CD8-positive, alpha-beta memory T cell (primary cell): ENCODE results near the gene SV2C. TPM values are rescaled to one million over a fixed set of nuclear protein-coding genes. Genes with fewer than 3 reads are reported as not detected.

Source experiments
- CTCF ChIA-PET: fragments of 350-600 bp; sonication (Branson Sonifier 250); formaldehyde crosslinking; loops from one replicate; lab custom pipeline; 2021; ENCODE audit warnings: antibody characterized with exemption; lab: Charles Lee
- POLR2A ChIA-PET: fragments of 350-600 bp; sonication (Branson Sonifier 250); formaldehyde crosslinking; loops from one replicate; lab custom pipeline; 2021; ENCODE audit warnings: antibody characterized with exemption; lab: Charles Lee
- DNase-seq, 5 donors: peaks; one replicate each; pipeline versions ENCODE4 v3.0.0 to v3.0.0-alpha.2; 2020 to 2022; ENCODE audit warnings: mixed read lengths in 1 of 5
- H3K27ac ChIP-seq: one replicate; pipeline ENCODE4 v1.7.0; 2013; ENCODE audit warnings: low read depth, mild to moderate bottlenecking, low read length, moderate library complexity
- H3K27me3 ChIP-seq: 2 replicates; pipeline ENCODE4 v1.7.0; 2013; ENCODE audit warnings: low read length, mild to moderate bottlenecking; ENCODE audit not compliant: insufficient read depth, poor library complexity, severe bottlenecking
- H3K36me3 ChIP-seq: 2 replicates; pipeline ENCODE4 v1.7.0; 2013; ENCODE audit warnings: mild to moderate bottlenecking, low read length, moderate library complexity; ENCODE audit not compliant: insufficient read depth
- H3K4me1 ChIP-seq: 2 replicates; pipeline ENCODE4 v1.7.0; 2013; ENCODE audit warnings: mild to moderate bottlenecking, low read length, moderate library complexity; ENCODE audit not compliant: insufficient read depth
- H3K4me3 ChIP-seq: 2 replicates; pipeline ENCODE4 v1.7.0; 2013; ENCODE audit warnings: mild to moderate bottlenecking, low read length
- H3K9me3 ChIP-seq: 2 replicates; pipeline ENCODE4 v1.7.0; 2013; ENCODE audit warnings: mild to moderate bottlenecking, low read length
- H3K27ac Mint-ChIP-seq, 8 donors: one replicate each; pipeline ENCODE4 v1.8.0; 2020 to 2021; ENCODE audit warnings: mixed read lengths in 8 of 8, mild to moderate bottlenecking in 6 of 8, inconsistent platforms in 3 of 8, moderate library complexity in 3 of 8
- H3K27me3 Mint-ChIP-seq, 2 donors: one replicate each; pipeline ENCODE4 v1.8.0; 2020 to 2021; ENCODE audit warnings: mixed read lengths in 2 of 2, mild to moderate bottlenecking in 1 of 2, moderate library complexity in 1 of 2
- H3K36me3 Mint-ChIP-seq, 3 donors: one replicate each; pipeline ENCODE4 v1.8.0; 2020 to 2021; ENCODE audit warnings: mixed read lengths in 3 of 3, inconsistent platforms in 1 of 3, mild to moderate bottlenecking in 1 of 3
- H3K4me1 Mint-ChIP-seq, 3 donors: one replicate each; pipeline ENCODE4 v1.8.0; 2020 to 2021; ENCODE audit warnings: mixed read lengths in 3 of 3, inconsistent platforms in 1 of 3, mild to moderate bottlenecking in 1 of 3
- H3K4me3 Mint-ChIP-seq, 7 donors: one replicate each; pipeline ENCODE4 v1.8.0; 2020 to 2021; ENCODE audit warnings: mixed read lengths in 7 of 7, mild to moderate bottlenecking in 6 of 7, moderate library complexity in 4 of 7, inconsistent platforms in 2 of 7
- H3K9me3 Mint-ChIP-seq, 5 donors: one replicate each; pipeline ENCODE4 v1.8.0; 2020 to 2022; ENCODE audit warnings: mixed read lengths in 5 of 5, mild to moderate bottlenecking in 3 of 5, moderate library complexity in 2 of 5, inconsistent platforms in 1 of 5
- polyA plus RNA-seq: library from polyadenylated mRNA; unstranded; fragments of 300-500 nt; fragmentation: Illumina TruSeq; gene quantifications from one replicate; pipeline ENCODE4 v1.2.3, GENCODE V29; 2021
- total RNA-seq, 2 experiments: library from RNA; stranded (reverse); gene quantifications; one replicate each; pipeline ENCODE4 v1.2.3, GENCODE V29; 2021

Gene SV2C
- total and polyA plus RNA-seq, 3 experiments from 2014 or later: not detected

GRCh38 chr5:76219636-76220035 lies 136.5 kb downstream of the SV2C start:
- no peaks in the 10 kb centered on the region for H3K27me3 ChIP-seq
- Mint-ChIP-seq H3K9me3 (peaks cover 0 to 4% (median 0%) of the 10 kb centered on the region in 5 donors), H3K27ac (peak overlapping the region in 1 of 8 donors; percentile 23), H3K4me1 (no peaks in the 10 kb centered on the region), H3K27me3 (peaks cover 0 to 2% of the 10 kb centered on the region in 2 donors), H3K4me3 (no peak overlapping the region), H3K36me3 (peaks cover 0 to 9% (median 0%) of the 10 kb centered on the region in 3 donors)
- CTCF ChIA-PET: no interaction called here
- POLR2A ChIA-PET: no interaction called here
- no peak overlapping the region for H3K4me3 ChIP-seq
- H3K9me3 ChIP-seq: no peaks in the 10 kb centered on the region
- H3K27ac ChIP-seq: no peak overlapping the region
- H3K36me3 ChIP-seq: no peaks in the 10 kb centered on the region
- DNase-seq: no peak
- no peaks in the 10 kb centered on the region for H3K4me1 ChIP-seq

- peaks cover 0 to 9% (median 0%) of the 10 kb centered on the region in 3 donors for H3K36me3 Mint-ChIP-seq
- Histone ChIP-seq H3K27me3 (no peaks in the 10 kb centered on the region), H3K9me3 (no peaks in the 10 kb centered on the region), H3K4me1 (no peaks in the 10 kb centered on the region), H3K27ac (no peak overlapping the region), H3K4me3 (no peak overlapping the region), H3K36me3 (no peaks in the 10 kb centered on the region)
- DNase-seq: no peak
- H3K9me3 Mint-ChIP-seq: peaks cover 0 to 4% (median 0%) of the 10 kb centered on the region in 5 donors
- no peak overlapping the region for H3K4me3 Mint-ChIP-seq
- H3K27ac Mint-ChIP-seq: no peak overlapping the region
- CTCF ChIA-PET: no interaction called here
- H3K4me1 Mint-ChIP-seq: no peaks in the 10 kb centered on the region
- H3K27me3 Mint-ChIP-seq: peaks cover 0 to 2% of the 10 kb centered on the region in 2 donors
- POLR2A ChIA-PET: no interaction called here
Measured at GRCh38 chr5:76221311-76221710, 138.1 kb downstream of the SV2C start.

- CTCF ChIA-PET: no interaction called here
- Histone ChIP-seq H3K36me3 (no peaks in the 10 kb centered on the region), H3K9me3 (no peaks in the 10 kb centered on the region), H3K27me3 (no peaks in the 10 kb centered on the region), H3K27ac (no peak overlapping the region), H3K4me3 (no peak overlapping the region), H3K4me1 (no peaks in the 10 kb centered on the region)
- H3K36me3 Mint-ChIP-seq: peaks cover 0 to 9% (median 0%) of the 10 kb centered on the region in 3 donors
- peaks cover 0 to 4% (median 0%) of the 10 kb centered on the region in 5 donors for H3K9me3 Mint-ChIP-seq
- no peak overlapping the region for H3K4me3 Mint-ChIP-seq
- POLR2A ChIA-PET: no interaction called here
- no peak overlapping the region for H3K27ac Mint-ChIP-seq
- DNase-seq: no peak
- H3K4me1 Mint-ChIP-seq: no peaks in the 10 kb centered on the region
- peaks cover 0 to 2% of the 10 kb centered on the region in 2 donors for H3K27me3 Mint-ChIP-seq
Measured at GRCh38 chr5:76222318-76222717, 139.1 kb downstream of the SV2C start.

GRCh38 chr5:76223696-76224095 lies 140.5 kb downstream of the SV2C start:
- Histone ChIP-seq H3K9me3 (no peaks in the 10 kb centered on the region), H3K36me3 (no peaks in the 10 kb centered on the region), H3K4me3 (no peak overlapping the region), H3K27ac (no peak overlapping the region), H3K4me1 (no peaks in the 10 kb centered on the region), H3K27me3 (no peaks in the 10 kb centered on the region)
- POLR2A ChIA-PET: no interaction called here
- H3K9me3 Mint-ChIP-seq: no peaks in the 10 kb centered on the region
- H3K27ac Mint-ChIP-seq: no peak overlapping the region
- H3K4me1 Mint-ChIP-seq: no peaks in the 10 kb centered on the region
- CTCF ChIA-PET: no interaction called here
- H3K4me3 Mint-ChIP-seq: no peak overlapping the region
- no peak for DNase-seq
- peaks cover 0 to 3% (median 0%) of the 10 kb centered on the region in 3 donors for H3K36me3 Mint-ChIP-seq
- peaks cover 0 to 1% of the 10 kb centered on the region in 2 donors for H3K27me3 Mint-ChIP-seq

- no peak overlapping the region for H3K4me3 Mint-ChIP-seq
- Histone ChIP-seq H3K9me3 (no peaks in the 10 kb centered on the region), H3K36me3 (no peaks in the 10 kb centered on the region), H3K27me3 (no peaks in the 10 kb centered on the region), H3K4me3 (no peak overlapping the region), H3K4me1 (no peaks in the 10 kb centered on the region), H3K27ac (no peak overlapping the region)
- H3K27ac Mint-ChIP-seq: no peak overlapping the region
- ChIA-PET POLR2A (no interaction called here), CTCF (no interaction called here)
- no peaks in the 10 kb centered on the region for H3K4me1 Mint-ChIP-seq
- peaks cover 1 to 7% of the 10 kb centered on the region in 2 donors for H3K27me3 Mint-ChIP-seq
- no peaks in the 10 kb centered on the region for H3K9me3 Mint-ChIP-seq
- no peak for DNase-seq
- no peaks in the 10 kb centered on the region for H3K36me3 Mint-ChIP-seq
Measured at GRCh38 chr5:76224898-76225297, 141.7 kb downstream of the SV2C start.

- H3K27me3 Mint-ChIP-seq: peaks cover 1 to 10% of the 10 kb centered on the region in 2 donors
- H3K9me3 ChIP-seq: no peaks in the 10 kb centered on the region
- H3K4me1 Mint-ChIP-seq: no peaks in the 10 kb centered on the region
- ChIA-PET CTCF (no interaction called here), POLR2A (no interaction called here)
- H3K36me3 Mint-ChIP-seq: no peaks in the 10 kb centered on the region
- no peak overlapping the region for H3K4me3 ChIP-seq
- H3K4me3 Mint-ChIP-seq: no peak overlapping the region
- no peaks in the 10 kb centered on the region for H3K27me3 ChIP-seq
- H3K36me3 ChIP-seq: no peaks in the 10 kb centered on the region
- no peaks in the 10 kb centered on the region for H3K9me3 Mint-ChIP-seq
- H3K27ac ChIP-seq: no peak overlapping the region
- H3K27ac Mint-ChIP-seq: no peak overlapping the region
- no peaks in the 10 kb centered on the region for H3K4me1 ChIP-seq
- no peak for DNase-seq
Measured at GRCh38 chr5:76225336-76225735, 142.2 kb downstream of the SV2C start.

GRCh38 chr5:76229900-76230299 lies 146.7 kb downstream of the SV2C start:
- H3K27me3 Mint-ChIP-seq: peaks cover 1 to 10% of the 10 kb centered on the region in 2 donors
- ChIA-PET CTCF (interaction anchor here (1.4 kb wide), 1 partner anchor 27 kb away, joined by 3 read pairs; no protein-coding TSS in a partner anchor), POLR2A (no interaction called here)
- Histone ChIP-seq H3K4me1 (no peaks in the 10 kb centered on the region), H3K9me3 (peaks cover 5% of the 10 kb centered on the region), H3K4me3 (no peak overlapping the region), H3K36me3 (no peaks in the 10 kb centered on the region), H3K27me3 (no peaks in the 10 kb centered on the region), H3K27ac (no peak overlapping the region)
- H3K36me3 Mint-ChIP-seq: peaks cover 0 to 4% (median 0%) of the 10 kb centered on the region in 3 donors
- DNase-seq: no peak
- no peak overlapping the region for H3K27ac Mint-ChIP-seq
- H3K9me3 Mint-ChIP-seq: no peaks in the 10 kb centered on the region
- H3K4me3 Mint-ChIP-seq: no peak overlapping the region
- H3K4me1 Mint-ChIP-seq: no peaks in the 10 kb centered on the region

GRCh38 chr5:76230711-76231285 lies 147.6 kb downstream of the SV2C start:
- POLR2A ChIA-PET: no interaction called here
- Histone ChIP-seq H3K4me3 (no peak overlapping the region), H3K27me3 (no peaks in the 10 kb centered on the region), H3K9me3 (peaks cover 5% of the 10 kb centered on the region), H3K36me3 (no peaks in the 10 kb centered on the region), H3K4me1 (no peaks in the 10 kb centered on the region), H3K27ac (no peak overlapping the region)
- CTCF ChIA-PET: no interaction called here
- no peak overlapping the region for H3K4me3 Mint-ChIP-seq
- no peaks in the 10 kb centered on the region for H3K4me1 Mint-ChIP-seq
- no peak for DNase-seq
- H3K36me3 Mint-ChIP-seq: peaks cover 0 to 5% (median 0%) of the 10 kb centered on the region in 3 donors
- H3K27ac Mint-ChIP-seq: no peak overlapping the region
- H3K9me3 Mint-ChIP-seq: no peaks in the 10 kb centered on the region
- peaks cover 1 to 10% of the 10 kb centered on the region in 2 donors for H3K27me3 Mint-ChIP-seq
